Left ventricle myocardium inferior (tissue), 1 donor: ENCODE measurements around the gene TPX2. TPM values are rescaled to one million over a fixed set of nuclear protein-coding genes. Genes with fewer than 3 reads are reported as not detected.

Source experiments
- DNase-seq: peaks from one replicate; pipeline ENCODE4 v3.0.0-alpha.2; 2020
- H3K27ac ChIP-seq: fragments of 200-600 bp; replicated peaks from 2 replicates; pipeline ENCODE4 v1.8.0; 2021
- H3K27me3 ChIP-seq: fragments of 200-600 bp; 2 replicates; pipeline ENCODE4 v1.8.0; 2021; ENCODE audit warnings: low read depth
- H3K36me3 ChIP-seq: fragments of 200-600 bp; 2 replicates; pipeline ENCODE4 v1.8.0; 2021
- H3K4me1 ChIP-seq: fragments of 200-600 bp; 2 replicates; pipeline ENCODE4 v1.8.0; 2021
- H3K4me3 ChIP-seq: fragments of 200-600 bp; 2 replicates; pipeline ENCODE4 v1.8.0; 2021; ENCODE audit warnings: mild to moderate bottlenecking, moderate library complexity
- H3K9me3 ChIP-seq: fragments of 200-600 bp; replicated peaks from 2 replicates; pipeline ENCODE4 v1.8.0; 2021
- CTCF ChIP-seq: fragments of 200-600 bp; IDR thresholded peaks from 2 replicates; pipeline ENCODE4 v1.8.0; 2021; ENCODE audit warnings: antibody characterized with exemption, mild to moderate bottlenecking, borderline replicate concordance
- intact Hi-C: fragments of 100-400 bp; cut with micrococcal nuclease; formaldehyde crosslinking; loops from one replicate; pipeline ENCODE4 v1.11.0; 2022
- total RNA-seq: library from RNA; stranded (reverse); fragmentation: NEBNext Ultra II Directional; extraction: Animal tissue kit (Norgen Biotek cat#: 25700); gene quantifications from one replicate; pipeline ENCODE4 v1.2.1, GENCODE V29; 2021
- donor health status: DM: no; HTN: yes; CAD: no; lungs with severe emphysema.

TPX2 gene
- total RNA-seq, 1 donor from 2014 or later = 0.71 TPM

DNA sequence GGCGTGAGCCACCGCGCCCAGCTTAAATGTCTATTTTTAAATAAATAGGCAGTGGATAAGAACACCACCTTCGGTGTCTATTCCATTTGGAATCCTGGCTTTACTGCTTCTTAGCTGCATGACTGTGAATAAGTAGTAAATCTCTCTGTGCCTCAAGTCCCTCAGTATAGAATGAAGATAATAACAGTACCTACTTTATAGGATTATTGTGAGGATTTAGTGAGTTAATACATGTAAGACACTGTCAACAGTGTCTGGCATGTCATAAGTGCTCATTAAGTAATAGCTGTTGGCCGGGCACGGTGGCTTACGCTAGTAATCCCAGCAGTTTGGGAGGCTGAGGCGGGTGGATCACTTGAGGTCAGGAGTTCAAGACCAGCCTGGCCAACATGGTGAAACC, 10.1 kb downstream of the TPX2 start:
- Histone ChIP-seq H3K4me3 (no peak overlapping the region), H3K27ac (no peak overlapping the region), H3K27me3 (no peaks in the 10 kb centered on the region), H3K4me1 (no peaks in the 10 kb centered on the region), H3K36me3 (no peaks in the 10 kb centered on the region), H3K9me3 (no peaks in the 10 kb centered on the region)
- DNase-seq = no peak
- TF ChIP-seq CTCF = no peak
- intact Hi-C loops = no loop called here

DNA sequence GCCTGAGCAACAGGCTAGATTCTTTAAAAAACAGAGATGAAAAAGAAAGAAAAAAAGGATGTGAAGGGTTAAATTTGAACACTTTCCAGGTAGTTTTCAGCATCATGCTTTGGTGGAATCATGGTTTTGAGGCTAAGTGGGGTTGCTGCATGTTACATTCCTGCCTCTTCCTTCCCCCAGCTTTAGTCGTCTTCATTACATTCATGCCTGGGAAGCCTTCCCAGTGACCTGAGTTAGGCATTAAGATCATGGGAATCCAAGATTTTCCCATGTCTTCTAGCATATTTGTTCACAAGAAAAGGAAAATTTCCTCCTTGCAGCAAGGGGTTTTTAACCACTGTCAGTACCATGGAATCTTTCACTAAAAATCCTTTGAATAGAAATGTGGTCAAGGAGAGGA, 12.0 kb downstream of the TPX2 start:
- Histone ChIP-seq H3K4me1 (no peaks in the 10 kb centered on the region), H3K27ac (peak overlapping the region; percentile 31), H3K27me3 (no peaks in the 10 kb centered on the region), H3K36me3 (no peaks in the 10 kb centered on the region), H3K9me3 (no peaks in the 10 kb centered on the region), H3K4me3 (no peak overlapping the region)
- TF ChIP-seq CTCF = no peak
- no peak for DNase-seq
- intact Hi-C loops = no loop called here

DNA sequence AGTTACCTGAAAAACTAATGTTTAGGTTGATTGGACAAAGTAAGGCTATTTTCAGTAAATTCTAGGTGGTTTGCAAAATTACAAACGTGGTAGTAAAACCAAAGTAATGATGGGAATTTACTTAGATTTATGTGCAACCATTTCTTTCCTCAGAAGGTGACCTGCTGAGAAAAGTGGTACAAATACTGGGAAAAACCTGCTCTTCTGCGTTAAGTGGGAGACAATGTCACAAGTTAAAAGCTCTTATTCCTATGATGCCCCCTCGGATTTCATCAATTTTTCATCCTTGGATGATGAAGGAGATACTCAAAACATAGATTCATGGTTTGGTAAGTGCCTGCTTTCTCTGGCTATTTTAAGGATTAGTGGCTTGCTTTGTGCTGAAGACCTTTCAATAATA, 18.2 kb downstream of the TPX2 start:
- no peak overlapping the region for H3K4me3 ChIP-seq

DNA sequence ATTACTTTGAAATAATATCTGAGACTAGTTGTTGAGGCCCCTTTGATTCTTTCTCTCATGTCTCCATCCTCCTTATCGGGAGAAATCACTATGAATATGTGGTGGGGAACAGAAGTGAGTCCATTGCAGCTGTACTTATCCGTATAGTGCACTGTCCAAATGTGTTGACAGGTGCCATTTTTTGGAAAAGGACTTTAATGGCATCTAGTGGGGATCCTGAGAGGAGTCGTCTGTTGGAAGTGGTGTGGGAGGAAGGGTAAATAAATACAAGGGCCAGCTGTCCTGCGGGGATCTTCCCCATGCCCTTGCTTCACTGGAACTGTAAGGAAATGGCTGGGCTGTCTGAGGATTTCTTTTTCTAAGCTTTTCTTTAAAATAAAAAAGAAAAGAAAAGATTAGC, 19.4 kb downstream of the TPX2 start:
- Histone ChIP-seq H3K36me3 (no peaks in the 10 kb centered on the region), H3K27me3 (no peaks in the 10 kb centered on the region), H3K4me1 (no peaks in the 10 kb centered on the region), H3K4me3 (no peak overlapping the region), H3K27ac (no peak overlapping the region), H3K9me3 (no peaks in the 10 kb centered on the region)
- no peak for TF ChIP-seq CTCF
- intact Hi-C loops = no loop called here
- DNase-seq = no peak

More for the DNA sequence above, 18.2 kb downstream of the TPX2 start:
- Histone ChIP-seq H3K4me1 (no peaks in the 10 kb centered on the region), H3K9me3 (no peaks in the 10 kb centered on the region), H3K27me3 (no peaks in the 10 kb centered on the region), H3K27ac (no peak overlapping the region), H3K36me3 (no peaks in the 10 kb centered on the region)
- no peak for DNase-seq
- no peak for TF ChIP-seq CTCF
- intact Hi-C loops = no loop called here

DNA sequence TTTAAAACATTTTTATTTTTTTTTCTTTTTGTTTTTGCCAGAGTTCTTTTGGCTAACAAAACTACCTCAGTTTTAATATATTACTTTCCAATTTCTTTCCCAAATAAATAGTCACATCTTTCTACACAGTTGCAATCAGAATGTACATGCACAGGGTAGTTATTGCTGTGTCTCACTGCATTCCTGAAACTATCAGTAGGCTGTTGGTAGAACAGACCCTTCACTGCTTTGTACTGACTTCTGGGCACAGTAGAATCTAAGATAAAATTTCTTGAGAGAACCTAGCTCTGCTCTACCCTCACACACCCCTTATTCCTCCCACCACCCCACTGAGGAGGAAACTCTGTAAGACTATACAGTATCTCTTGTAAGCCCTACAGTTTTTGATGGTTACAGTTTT, 19.9 kb downstream of the TPX2 start:
- Histone ChIP-seq H3K4me1 (no peaks in the 10 kb centered on the region), H3K9me3 (no peaks in the 10 kb centered on the region), H3K27ac (no peak overlapping the region), H3K27me3 (no peaks in the 10 kb centered on the region), H3K4me3 (no peak overlapping the region), H3K36me3 (no peaks in the 10 kb centered on the region)
- TF ChIP-seq CTCF = no peak
- DNase-seq = no peak
- intact Hi-C loops = no loop called here
